Fibroblast of skin of back (primary cell): ENCODE data around the gene SMG6.

ENCODE experiments used
- DNase-seq: peaks from one replicate; pipeline ENCODE4 v3.0.0-alpha.2; 2013

Gene SMG6

GRCh38 chr17:2057760-2058585, 245.6 kb downstream of the SMG6 start:
- DNase-seq = no peak

- no peak for DNase-seq
Observed at GRCh38 chr17:2057175-2057759, 246.3 kb downstream of the SMG6 start.

GRCh38 chr17:2056206-2057174, 247.1 kb downstream of the SMG6 start:
- peak; percentile 60 for DNase-seq

GRCh38 chr17:2055292-2056205, 248.0 kb downstream of the SMG6 start:
- DNase-seq = peak; percentile 55

- peak; percentile 79 for DNase-seq
Observed at GRCh38 chr17:2054512-2055291, 248.9 kb downstream of the SMG6 start, which contains the start of gene HIC1. HIC1 (plus strand) TSS chr17:2055103; CDS start chr17:2056691, 1,588 bp downstream.

- DNase-seq = no peak
Observed at GRCh38 chr17:2054262-2054511, 249.4 kb downstream of the SMG6 start.

GRCh38 chr17:2053380-2054261, 250.0 kb downstream of the SMG6 start:
- peak; percentile 74 for DNase-seq

- DNase-seq = no peak
Observed at GRCh38 chr17:2051933-2052559, 251.5 kb downstream of the SMG6 start.

- peak; percentile 54 for DNase-seq
Observed at GRCh38 chr17:2051061-2051932, 252.3 kb downstream of the SMG6 start.

GRCh38 chr17:2050300-2051060, 253.1 kb downstream of the SMG6 start:
- DNase-seq = peak; percentile 67

GRCh38 chr17:2049333-2050299, 254.0 kb downstream of the SMG6 start:
- DNase-seq = peak; percentile 79

- no peak for DNase-seq
Observed at GRCh38 chr17:2048805-2049204, 254.8 kb downstream of the SMG6 start.

- no peak for DNase-seq
Observed at GRCh38 chr17:2047590-2047989, 256.0 kb downstream of the SMG6 start.

- DNase-seq = no peak
Observed at GRCh38 chr17:2044263-2044894, 259.2 kb downstream of the SMG6 start.

GRCh38 chr17:2043785-2044184, 259.8 kb downstream of the SMG6 start:
- peak; percentile 79 for DNase-seq

- no peak for DNase-seq
Observed at GRCh38 chr17:2042933-2043332, 260.7 kb downstream of the SMG6 start.
